ENCODE measurements around the gene MED8. TPM values are rescaled to one million over a fixed set of nuclear protein-coding genes. Genes with fewer than 3 reads are reported as not detected.
A peak's percentile ranks its signal among the peaks of the same experiment; 100 is the strongest.

Gene MED8
- total RNA-seq (2014; rRNA removed; shearing (Covaris generic)) = 79.4 and 81.3 TPM in 2 replicates

GRCh38 chr1:43389326-43390313 is at the start of gene MED8, which contains the start of gene SZT2:
Gene MED8 (minus strand): TSS chr1:43389800. CDS start chr1:43389764, 36 bp downstream.
Gene SZT2 (plus strand): TSS chr1:43389899. CDS start chr1:43389969, 70 bp downstream.
- peak; percentile 94 for DNase-seq (ENCODE audit: low read depth)

GRCh38 chr1:43438953-43439581 is 49.5 kb upstream of the MED8 start:
- no peak for DNase-seq (ENCODE audit: low read depth)

GRCh38 chr1:43438576-43438952 is 49.0 kb upstream of the MED8 start:
- DNase-seq (ENCODE audit: low read depth) = no peak

- no peak for DNase-seq (ENCODE audit: low read depth)
Observed at GRCh38 chr1:43438006-43438405, 48.4 kb upstream of the MED8 start.

GRCh38 chr1:43437031-43437973 is 47.7 kb upstream of the MED8 start:
- DNase-seq (ENCODE audit: low read depth) = no peak

- no peak for DNase-seq (ENCODE audit: low read depth)
Observed at GRCh38 chr1:43436371-43436770, 46.8 kb upstream of the MED8 start.

GRCh38 chr1:43435146-43436145 is 45.8 kb upstream of the MED8 start:
- no peak for DNase-seq (ENCODE audit: low read depth)

- DNase-seq (ENCODE audit: low read depth) = no peak
Observed at GRCh38 chr1:43434256-43434655, 44.7 kb upstream of the MED8 start.

- no peak for DNase-seq (ENCODE audit: low read depth)
Observed at GRCh38 chr1:43432907-43433306, 43.3 kb upstream of the MED8 start.

- no peak for DNase-seq (ENCODE audit: low read depth)
Observed at GRCh38 chr1:43432171-43432860, 42.7 kb upstream of the MED8 start.

GRCh38 chr1:43431676-43432075 is 42.1 kb upstream of the MED8 start:
- no peak for DNase-seq (ENCODE audit: low read depth)

- no peak for DNase-seq (ENCODE audit: low read depth)
Observed at GRCh38 chr1:43430831-43431230, 41.2 kb upstream of the MED8 start.

GRCh38 chr1:43427941-43428340 is 38.3 kb upstream of the MED8 start:
- DNase-seq (ENCODE audit: low read depth) = no peak

GRCh38 chr1:43427524-43427923 is 37.9 kb upstream of the MED8 start:
- no peak for DNase-seq (ENCODE audit: low read depth)

- DNase-seq (ENCODE audit: low read depth) = no peak
Observed at GRCh38 chr1:43426221-43426620, 36.6 kb upstream of the MED8 start.

GRCh38 chr1:43425045-43425444 is 35.4 kb upstream of the MED8 start:
- DNase-seq (ENCODE audit: low read depth) = no peak

- DNase-seq (ENCODE audit: low read depth) = no peak
Observed at GRCh38 chr1:43423672-43424550, 34.3 kb upstream of the MED8 start.

GRCh38 chr1:43422995-43423671 is 33.5 kb upstream of the MED8 start:
- DNase-seq (ENCODE audit: low read depth) = no peak
